Measurements from ENCODE around the gene MGRN1.
"Not testable (repeated sequence)": the region's sequence is repeated elsewhere in the genome, so short reads cannot be mapped to it uniquely, and the experiment has no call there.

MGRN1 gene

GRCh38 chr16:4738370-4738769, 113.7 kb downstream of the MGRN1 start:
- peaks cover 2 to 23% (median 13%) of the 10 kb centered on the region in 4 experiments for H3K4me1 ChIP-seq (ENCODE audit: control extremely low read depth in 1 of 4, control insufficient read depth in 4 of 4, insufficient read depth in 4 of 4, low read length in 3 of 4)
- DNase-seq; H3K27ac ChIP-seq (ENCODE audit: insufficient read depth in 1 of 2, low read depth in 1 of 2, low read length in 2 of 2, poor library complexity in 1 of 2, severe bottlenecking in 2 of 2); H3K36me3 ChIP-seq (ENCODE audit: control insufficient read depth in 4 of 4, insufficient read depth in 4 of 4, low read length in 3 of 4); H3K9me3 ChIP-seq (ENCODE audit: control extremely low read depth in 1 of 5, control insufficient read depth in 4 of 5, insufficient read depth in 2 of 5, low read depth in 1 of 5, low read length in 4 of 5); CTCF ChIA-PET; H3K4me3 ChIP-seq (ENCODE audit: control insufficient read depth in 1 of 7, extremely low read depth in 1 of 7, insufficient read depth in 4 of 7, low read depth in 2 of 7, low read length in 6 of 7); H3K27me3 ChIP-seq (replicated peaks in 2 of 5; ENCODE audit: control insufficient read depth in 4 of 5, insufficient read depth in 5 of 5, low read length in 4 of 5): not testable (repeated sequence)
- POLR2A ChIA-PET, result interaction anchor here (0.6 kb wide), 1 partner anchor 70 kb away, joined by 3 read pairs; no protein-coding TSS in a partner anchor
- 91% methylated on average over 4 of the region's 5 CpGs for WGBS (ENCODE audit: insufficient coverage)

Data from common myeloid progenitor, CD34-positive (primary cell).